ENCODE results near the gene ARL16.

The ARL16 gene

GRCh38 chr17:81683584-81684441 lies at the start of gene ARL16, which contains the start of gene HGS:
Gene ARL16 (minus strand): TSS chr17:81683797. CDS start chr17:81683753, 44 bp downstream.
Gene HGS (plus strand): TSS chr17:81684011. CDS start chr17:81684067, 56 bp downstream.
- peak; percentile 97 to 99 for DNase-seq

GRCh38 chr17:81727324-81728031 lies 43.9 kb upstream of the ARL16 start:
- DNase-seq = no peak

GRCh38 chr17:81726004-81726403 lies 42.4 kb upstream of the ARL16 start:
- no peak for DNase-seq

GRCh38 chr17:81725439-81725838 lies 41.8 kb upstream of the ARL16 start:
- no peak for DNase-seq

GRCh38 chr17:81723651-81724209 lies 40.1 kb upstream of the ARL16 start:
- no peak for DNase-seq

GRCh38 chr17:81722184-81723120 lies 38.9 kb upstream of the ARL16 start:
- DNase-seq = no peak

- no peak for DNase-seq
Measured at GRCh38 chr17:81720267-81721071, 36.9 kb upstream of the ARL16 start.

- DNase-seq = no peak
Measured at GRCh38 chr17:81719410-81720266, 36.0 kb upstream of the ARL16 start.

GRCh38 chr17:81717766-81718089 lies 34.1 kb upstream of the ARL16 start:
- no peak for DNase-seq

- DNase-seq = no peak
Measured at GRCh38 chr17:81717049-81717765, 33.6 kb upstream of the ARL16 start.

- DNase-seq = no peak
Measured at GRCh38 chr17:81716674-81716996, 33.0 kb upstream of the ARL16 start.

- DNase-seq = no peak
Measured at GRCh38 chr17:81715872-81716673, 32.5 kb upstream of the ARL16 start.

- no peak for DNase-seq
Measured at GRCh38 chr17:81715107-81715871, 31.7 kb upstream of the ARL16 start.

GRCh38 chr17:81714412-81715106 lies 31.0 kb upstream of the ARL16 start:
- no peak for DNase-seq

- DNase-seq = no peak
Measured at GRCh38 chr17:81713556-81714411, 30.2 kb upstream of the ARL16 start.

GRCh38 chr17:81713004-81713555 lies 29.5 kb upstream of the ARL16 start:
- no peak for DNase-seq
